IPS DF 4.7 (cell line): Measurements from ENCODE around the gene CDHR2.

Experiments
- DNase-seq: peaks from one replicate; pipeline ENCODE4 v3.0.0-alpha.2; 2013; ENCODE audit warnings: low spot score; ENCODE audit errors: extremely low read depth

CDHR2 gene

GRCh38 chr5:176619203-176619568 is 70.0 kb downstream of the CDHR2 start:
- DNase-seq: peak; percentile 68

GRCh38 chr5:176619569-176620332 is 70.6 kb downstream of the CDHR2 start:
- no peak for DNase-seq

GRCh38 chr5:176620333-176620981 is 71.3 kb downstream of the CDHR2 start:
- DNase-seq: no peak

GRCh38 chr5:176621661-176622079 is 72.5 kb downstream of the CDHR2 start:
- DNase-seq: no peak

- DNase-seq: no peak
These were observed 75.0 kb downstream of the CDHR2 start for GRCh38 chr5:176624142-176624541.

- DNase-seq: no peak
These were observed 75.8 kb downstream of the CDHR2 start for GRCh38 chr5:176624938-176625337.

- DNase-seq: no peak
These were observed 76.4 kb downstream of the CDHR2 start for GRCh38 chr5:176625512-176625911.

GRCh38 chr5:176625966-176626875 is 77.1 kb downstream of the CDHR2 start:
- DNase-seq: no peak

GRCh38 chr5:176626876-176627236 is 77.7 kb downstream of the CDHR2 start:
- DNase-seq: no peak

GRCh38 chr5:176627582-176627981 is 78.4 kb downstream of the CDHR2 start:
- DNase-seq: no peak

GRCh38 chr5:176628406-176629228 is 79.5 kb downstream of the CDHR2 start:
- no peak for DNase-seq

- no peak for DNase-seq
These were observed 80.2 kb downstream of the CDHR2 start for GRCh38 chr5:176629317-176629852.

GRCh38 chr5:176629853-176630680 is 80.9 kb downstream of the CDHR2 start, which contains the start of the genes EIF4E1B and SNCB:
Gene EIF4E1B, plus strand, starts transcription at chr5:176630675. Its CDS starts 12,113 bp downstream, at chr5:176642788.
Gene SNCB, minus strand, starts transcription at chr5:176630534. Its CDS starts 880 bp downstream, at chr5:176629654.
- no peak for DNase-seq

- no peak for DNase-seq
These were observed 81.6 kb downstream of the CDHR2 start for GRCh38 chr5:176630681-176631222.

GRCh38 chr5:176631383-176632200 is 82.5 kb downstream of the CDHR2 start:
- DNase-seq: no peak

- DNase-seq: no peak
These were observed 83.6 kb downstream of the CDHR2 start for GRCh38 chr5:176632745-176633144.

GRCh38 chr5:176633598-176633997 is 84.5 kb downstream of the CDHR2 start:
- no peak for DNase-seq

- DNase-seq: no peak
These were observed 87.3 kb downstream of the CDHR2 start for GRCh38 chr5:176636426-176636825.

- DNase-seq: no peak
These were observed 88.4 kb downstream of the CDHR2 start for GRCh38 chr5:176637556-176637955.
